ENCODE results near the gene TMEM203.
"Not testable (repeated sequence)": the region's sequence is repeated elsewhere in the genome, so short reads cannot be mapped to it uniquely, and the experiment has no call there.

The TMEM203 gene

DNA sequence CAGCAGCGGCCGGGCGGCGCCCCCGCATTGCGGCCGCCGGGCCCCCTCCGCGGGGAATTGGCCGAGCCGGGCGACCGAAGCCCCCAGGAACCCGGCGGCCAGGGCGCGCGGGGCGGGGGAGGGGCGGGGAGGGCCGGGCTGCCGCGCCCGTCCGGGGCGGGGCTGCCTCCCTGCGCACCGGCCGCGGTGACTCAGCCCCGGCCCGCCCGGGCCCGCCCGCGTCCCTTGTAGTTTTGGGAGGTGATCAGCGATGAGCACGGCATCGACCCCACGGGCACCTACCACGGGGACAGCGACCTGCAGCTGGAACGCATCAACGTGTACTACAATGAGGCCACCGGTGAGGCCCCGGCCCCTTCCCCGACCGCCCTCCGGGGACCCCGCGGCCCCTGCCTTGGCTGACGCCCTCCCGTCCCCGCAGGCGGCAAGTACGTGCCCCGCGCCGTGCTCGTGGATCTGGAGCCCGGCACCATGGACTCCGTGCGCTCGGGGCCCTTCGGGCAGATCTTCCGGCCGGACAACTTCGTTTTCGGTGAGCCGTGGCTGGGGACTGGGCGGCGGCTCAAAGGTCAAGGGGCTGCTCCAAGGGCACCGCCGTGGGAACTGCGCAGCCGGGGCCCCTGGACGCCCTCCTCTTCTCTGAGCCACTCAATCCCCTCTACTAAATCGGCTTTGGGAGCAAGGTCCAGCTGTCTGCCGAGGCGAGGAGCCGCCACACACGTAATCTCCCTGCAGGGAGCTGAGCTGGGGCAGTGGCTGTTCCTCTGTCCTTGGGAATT is 36.2 kb upstream of the TMEM203 start:
- DNase-seq, result peak; percentile 70 to 78

DNA sequence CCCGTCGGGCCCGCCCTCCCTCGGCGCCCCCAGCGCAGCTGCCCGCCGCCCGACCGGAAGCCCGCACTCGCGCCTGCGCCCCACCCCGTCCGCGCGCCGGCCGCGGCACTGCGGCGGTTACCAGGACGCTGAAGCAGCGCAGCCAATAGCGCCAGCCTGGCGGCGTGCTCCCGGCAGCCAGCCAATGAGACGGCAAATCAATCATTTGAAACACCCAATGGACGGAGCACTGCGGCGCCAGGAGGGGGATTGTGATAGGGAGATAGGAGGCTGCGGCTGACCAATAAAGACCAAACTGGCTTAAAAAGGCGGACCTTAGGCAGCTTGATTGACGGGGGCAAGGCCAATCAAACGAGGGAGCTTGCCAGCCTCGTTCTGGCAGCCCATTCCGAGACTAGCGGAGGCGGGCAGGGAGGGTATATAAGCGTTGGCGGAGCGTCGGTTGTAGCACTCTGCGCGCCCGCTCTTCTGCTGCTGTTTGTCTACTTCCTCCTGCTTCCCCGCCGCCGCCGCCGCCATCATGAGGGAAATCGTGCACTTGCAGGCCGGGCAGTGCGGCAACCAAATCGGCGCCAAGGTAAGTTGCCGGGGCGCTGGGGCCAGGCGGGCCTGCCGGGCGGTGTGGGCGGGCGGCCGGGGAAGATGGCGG is 35.5 kb upstream of the TMEM203 start, which contains the start of gene TUBB4B:
TSS of gene TUBB4B (plus strand) at position 447 of the 649 bp plus-strand sequence. CDS start at position 521, 74 bp downstream.
- DNase-seq, result peak; percentile 97

DNA sequence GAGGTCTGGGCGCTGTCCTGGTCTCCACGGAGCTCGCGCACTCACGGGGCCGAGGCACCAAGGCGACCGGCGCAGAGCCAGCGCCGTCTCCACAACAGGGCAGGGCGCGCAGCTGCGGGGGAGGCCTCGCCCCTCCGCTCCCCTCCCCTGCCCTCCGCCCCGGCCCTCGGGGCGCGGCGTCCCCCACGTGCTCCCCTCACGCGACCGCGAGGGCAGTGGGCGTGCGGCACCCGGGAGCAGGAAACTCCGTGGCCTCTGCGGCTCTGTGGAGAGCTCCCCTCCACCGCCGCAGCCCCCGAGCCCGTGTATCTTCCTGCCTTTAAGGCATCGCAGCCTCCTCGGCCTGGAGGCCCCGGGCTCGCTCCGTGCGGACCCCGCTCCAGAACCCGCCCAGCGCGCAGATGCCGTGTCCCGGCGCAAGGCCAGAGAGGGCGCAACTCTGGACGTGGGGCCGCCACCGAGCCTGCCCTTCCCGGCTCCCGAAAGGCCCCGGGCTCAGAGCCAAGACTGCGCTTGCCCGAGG is 34.9 kb upstream of the TMEM203 start:
- DNase-seq, result no peak

DNA sequence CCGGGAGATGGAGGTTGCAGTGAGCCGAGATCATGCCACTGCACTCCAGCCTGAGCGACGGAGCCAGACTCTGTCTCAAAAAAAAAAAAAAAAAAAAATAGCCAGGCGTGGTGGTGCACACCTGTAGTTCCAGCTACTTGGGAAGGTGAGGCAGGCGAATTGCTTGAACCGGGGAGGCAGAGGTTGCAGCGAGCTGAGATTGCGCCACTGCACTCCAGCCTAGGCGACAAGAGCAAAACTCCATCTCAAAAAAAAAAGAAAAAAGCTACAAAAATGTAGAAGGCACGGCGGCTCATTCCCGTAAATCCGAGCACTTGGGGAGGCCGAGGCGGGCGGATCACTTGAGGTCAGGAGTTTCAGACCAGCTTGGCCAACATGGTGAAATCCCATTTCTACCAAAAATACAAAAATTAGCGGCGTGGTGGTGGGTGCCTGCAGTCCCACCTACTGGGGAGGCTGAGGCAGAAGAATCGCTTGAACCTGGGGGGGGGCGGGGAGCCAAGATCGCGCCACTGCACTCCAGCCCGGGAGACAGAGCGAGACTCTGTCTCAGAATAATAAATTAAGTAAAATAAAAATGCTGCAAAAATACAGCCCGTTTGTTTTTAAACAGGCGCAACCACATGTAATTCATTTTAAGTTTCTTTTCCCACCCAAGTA is 34.2 kb upstream of the TMEM203 start:
- DNase-seq, result not testable (repeated sequence)

DNA sequence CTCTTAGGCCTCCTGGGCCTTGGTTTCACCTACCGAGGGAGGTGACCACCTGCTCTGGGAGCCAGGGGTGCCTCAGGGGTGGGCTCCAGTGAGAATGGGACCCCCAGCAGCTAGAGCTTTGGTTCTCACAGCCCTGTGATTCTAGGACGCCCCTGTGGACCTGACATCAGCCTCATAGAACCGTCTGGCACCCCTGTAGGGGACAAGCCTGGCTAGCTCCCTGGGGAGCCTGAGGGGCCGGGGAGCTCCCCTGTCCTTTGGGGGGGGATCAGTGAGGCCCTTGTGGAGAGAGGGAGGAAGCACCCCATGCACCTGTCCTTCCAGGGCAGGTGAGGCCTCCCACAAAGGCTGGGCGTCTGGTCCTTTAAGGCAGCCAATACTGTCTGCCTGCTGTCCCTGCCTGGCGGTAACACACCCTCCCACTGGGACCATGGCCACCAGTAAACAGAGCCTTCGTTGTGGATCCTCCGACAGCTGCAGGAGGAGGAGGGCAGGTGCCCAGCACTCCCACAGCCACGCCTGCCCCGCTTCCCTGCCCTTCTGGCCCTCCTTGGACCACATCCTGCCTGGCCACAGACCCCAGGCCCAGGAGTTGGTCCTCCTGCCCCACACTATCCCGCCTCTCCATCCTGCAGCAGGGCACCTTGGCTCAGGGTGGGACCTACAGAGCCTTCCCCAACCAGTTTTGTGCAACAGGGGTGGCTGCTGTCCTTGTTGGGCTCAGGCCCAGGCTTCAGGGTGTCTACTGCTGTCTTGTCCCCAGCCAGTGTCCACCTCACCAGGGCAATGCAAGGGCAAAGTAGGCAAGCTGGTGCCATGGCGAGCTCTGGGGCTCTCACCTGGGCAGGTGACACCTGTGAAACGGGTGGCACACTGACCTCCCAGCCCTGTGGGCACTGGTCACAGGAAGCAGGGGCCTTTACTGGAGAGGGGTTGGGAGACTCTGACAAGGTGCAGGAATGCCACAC is 32.6 kb upstream of the TMEM203 start:
- no peak for DNase-seq

DNA sequence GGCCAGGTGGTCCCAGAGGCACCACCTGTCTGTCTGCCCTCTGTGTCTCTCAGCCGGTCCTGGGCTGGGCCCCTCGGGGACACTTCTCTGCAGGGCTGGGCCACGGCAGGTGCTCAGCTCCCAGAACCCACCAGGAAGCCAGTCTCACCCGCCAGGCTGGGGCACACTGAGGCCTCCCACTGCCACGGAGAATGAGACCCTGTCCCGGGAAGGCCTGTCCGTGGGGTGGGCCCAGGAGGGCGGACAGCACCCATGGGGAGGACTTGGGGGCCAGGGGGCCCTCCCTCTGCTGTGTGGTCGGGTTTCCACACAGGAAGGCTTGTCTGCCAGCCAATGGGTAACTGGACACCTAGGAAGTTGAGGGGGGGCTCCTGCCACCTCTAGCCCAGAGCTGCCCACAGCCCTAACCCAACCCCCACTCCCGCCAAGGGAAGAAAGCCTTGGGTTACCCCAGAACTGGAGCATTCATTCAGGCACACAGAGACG is 31.5 kb upstream of the TMEM203 start:
- DNase-seq, result no peak

DNA sequence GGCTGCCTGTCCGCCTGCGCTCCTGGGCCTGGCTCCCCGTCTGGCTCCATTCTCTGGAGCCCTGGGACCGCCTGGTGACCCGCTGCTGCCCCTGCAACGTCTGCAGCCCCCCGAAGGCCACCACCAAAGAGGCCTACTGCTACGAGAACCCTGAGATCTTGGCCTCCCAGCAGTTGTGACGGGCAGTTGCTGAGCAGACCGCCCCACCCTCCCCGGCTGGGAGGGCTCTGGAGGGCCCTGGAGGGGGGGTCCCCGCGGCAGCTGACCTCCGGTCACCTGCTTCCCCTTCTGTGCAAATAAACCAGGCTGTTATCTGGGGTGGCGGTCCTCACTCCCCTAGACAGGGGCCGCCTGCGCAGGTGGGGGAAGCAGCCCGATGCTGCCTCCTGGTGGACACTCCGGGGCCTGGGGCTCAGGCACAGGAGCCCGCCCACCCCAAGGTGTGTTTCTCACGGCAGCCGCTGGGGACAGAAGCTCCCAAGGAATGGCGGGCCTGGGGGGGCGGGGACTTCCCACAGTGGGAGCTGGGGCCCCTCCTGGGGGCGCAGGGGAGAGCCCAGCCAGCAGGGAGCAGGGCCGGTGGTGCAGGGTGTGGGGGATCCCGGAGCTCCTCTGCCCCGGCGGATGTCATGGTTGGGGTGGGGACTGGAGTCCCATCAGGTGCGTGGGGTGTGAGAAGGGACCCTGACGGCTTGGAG is 30.9 kb upstream of the TMEM203 start:
- peak; percentile 95 for DNase-seq

DNA sequence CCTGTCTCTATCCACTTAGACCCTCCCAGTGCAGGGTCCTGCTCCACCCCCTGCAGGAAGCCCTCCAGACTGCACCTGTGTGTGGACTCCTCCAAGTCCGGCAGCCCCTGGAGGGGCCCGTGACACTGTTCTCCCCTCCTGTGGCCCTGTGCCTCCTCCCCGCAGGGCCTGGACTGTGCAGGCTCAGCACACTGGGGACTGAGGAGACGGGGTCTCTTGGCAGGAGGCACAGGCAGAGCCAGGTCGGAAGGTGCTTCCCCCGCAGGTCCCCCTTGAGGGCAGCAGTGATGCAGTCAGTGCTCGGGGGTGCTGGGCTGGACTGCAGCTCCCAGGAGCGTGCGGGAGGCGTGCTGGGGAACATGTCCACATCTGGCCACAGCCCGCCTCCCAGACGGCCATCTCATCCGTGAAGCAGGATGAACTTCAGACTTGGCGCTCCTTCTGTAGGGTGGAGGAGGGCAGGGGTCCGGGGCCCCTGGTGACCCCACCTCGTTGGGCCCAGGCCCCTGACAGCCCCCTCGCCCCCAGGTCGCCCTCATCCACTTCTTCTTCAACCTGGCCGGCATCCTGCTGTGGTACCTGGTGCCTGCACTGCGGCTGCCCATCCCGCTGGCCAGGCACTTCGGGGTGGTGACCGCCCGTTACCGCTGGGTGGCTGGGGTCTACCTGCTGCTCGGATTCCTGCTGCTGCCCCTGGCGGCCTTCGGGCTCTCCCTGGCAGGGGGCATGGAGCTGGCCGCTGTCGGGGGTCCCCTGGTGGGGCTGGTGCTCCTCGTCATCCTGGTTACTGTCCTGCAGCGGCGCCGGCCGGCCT is 30.2 kb upstream of the TMEM203 start:
- DNase-seq, result no peak

DNA sequence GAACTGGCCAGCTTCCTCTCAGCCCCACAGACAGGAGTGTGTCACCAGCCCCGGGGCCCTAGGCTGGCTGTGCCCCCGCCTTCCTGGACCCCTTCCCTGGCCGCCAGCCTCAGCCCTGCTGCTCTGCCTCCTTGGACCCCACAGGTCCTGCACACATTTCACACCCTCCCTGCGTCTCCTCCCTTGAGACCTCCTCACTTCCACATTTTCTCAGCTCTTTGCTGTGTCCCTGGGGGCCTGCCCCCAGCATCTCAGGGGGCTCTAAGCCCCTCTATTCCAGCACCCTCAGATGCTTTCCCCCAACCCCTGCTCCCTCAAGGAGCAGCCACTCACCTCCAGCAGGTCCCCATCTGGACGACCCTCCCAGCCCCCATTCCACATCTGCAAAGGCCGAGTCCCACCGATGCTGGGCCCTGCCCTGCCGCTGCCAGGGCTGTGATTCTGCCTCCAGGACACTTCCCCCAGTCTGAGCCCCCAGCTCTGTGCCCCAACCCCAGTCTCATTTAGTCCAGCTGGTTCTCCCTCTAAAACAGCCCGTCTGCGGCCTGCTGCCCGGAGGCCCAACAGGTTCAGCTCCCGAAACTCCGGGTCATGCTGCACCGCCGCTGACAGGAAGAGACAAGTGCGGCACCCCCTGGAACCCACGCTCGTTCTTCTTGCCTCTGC is 29.4 kb upstream of the TMEM203 start:
- no peak for DNase-seq

DNA sequence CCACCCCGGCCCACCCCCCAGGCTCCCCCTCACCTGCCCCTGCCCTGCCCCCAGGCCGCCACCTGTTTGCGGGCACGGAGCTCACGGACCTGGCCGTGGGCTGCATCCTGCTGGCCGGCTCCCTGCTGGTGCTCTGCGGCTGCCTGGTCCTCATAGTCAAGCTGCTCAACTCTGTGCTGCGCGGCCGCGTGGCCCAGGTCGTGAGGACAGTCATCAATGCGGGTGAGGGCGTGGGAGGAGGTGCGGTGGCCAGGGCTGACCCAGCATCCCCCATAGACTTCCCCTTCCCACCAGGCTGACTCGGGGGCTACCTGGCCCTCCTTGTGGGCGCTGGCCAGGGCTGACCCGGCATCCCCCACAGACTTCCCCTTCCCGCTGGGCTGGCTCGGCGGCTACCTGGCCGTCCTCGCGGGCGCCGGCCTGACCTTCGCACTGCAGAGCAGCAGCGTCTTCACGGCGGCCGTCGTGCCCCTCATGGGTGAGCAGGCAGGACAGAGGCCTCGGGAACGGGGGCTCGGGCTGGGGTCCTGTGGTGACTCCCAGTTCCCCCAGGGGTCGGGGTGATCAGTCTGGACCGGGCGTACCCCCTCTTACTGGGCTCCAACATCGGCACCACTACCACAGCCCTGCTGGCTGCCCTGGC is 28.7 kb upstream of the TMEM203 start:
- no peak for DNase-seq

DNA sequence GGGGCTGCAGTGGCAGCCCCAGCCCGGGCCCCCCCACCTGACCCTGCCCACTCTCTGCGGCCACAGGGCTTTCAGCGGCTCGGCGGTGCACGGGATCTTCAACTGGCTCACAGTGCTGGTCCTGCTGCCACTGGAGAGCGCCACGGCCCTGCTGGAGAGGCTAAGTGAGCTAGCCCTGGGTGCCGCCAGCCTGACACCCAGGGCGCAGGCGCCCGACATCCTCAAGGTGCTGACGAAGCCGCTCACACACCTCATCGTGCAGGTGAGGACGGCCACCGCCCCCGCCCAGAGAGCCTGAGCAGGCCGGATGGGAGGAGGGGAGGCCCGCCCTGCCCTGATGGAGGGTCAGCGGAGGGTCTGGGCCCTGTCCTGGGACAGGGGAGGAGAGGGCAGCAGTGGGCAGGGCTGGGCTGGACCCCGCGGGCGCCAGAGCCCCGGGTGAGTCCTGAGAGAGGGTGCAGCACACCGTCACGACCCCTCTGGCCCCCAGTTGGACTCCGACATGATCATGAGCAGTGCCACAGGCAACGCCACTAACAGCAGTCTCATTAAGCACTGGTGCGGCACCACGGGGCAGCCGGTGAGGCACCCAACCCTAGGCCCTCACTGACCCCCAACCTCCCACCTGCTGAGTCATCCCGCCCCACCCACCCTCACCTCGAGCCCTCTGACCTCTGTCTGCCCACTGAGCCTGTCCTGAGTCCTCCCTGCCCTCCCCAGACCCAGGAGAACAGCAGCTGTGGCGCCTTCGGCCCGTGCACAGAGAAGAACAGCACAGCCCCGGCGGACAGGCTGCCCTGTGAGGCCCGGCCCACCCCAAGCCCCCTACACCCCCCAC is 27.9 kb upstream of the TMEM203 start:
- no peak for DNase-seq

DNA sequence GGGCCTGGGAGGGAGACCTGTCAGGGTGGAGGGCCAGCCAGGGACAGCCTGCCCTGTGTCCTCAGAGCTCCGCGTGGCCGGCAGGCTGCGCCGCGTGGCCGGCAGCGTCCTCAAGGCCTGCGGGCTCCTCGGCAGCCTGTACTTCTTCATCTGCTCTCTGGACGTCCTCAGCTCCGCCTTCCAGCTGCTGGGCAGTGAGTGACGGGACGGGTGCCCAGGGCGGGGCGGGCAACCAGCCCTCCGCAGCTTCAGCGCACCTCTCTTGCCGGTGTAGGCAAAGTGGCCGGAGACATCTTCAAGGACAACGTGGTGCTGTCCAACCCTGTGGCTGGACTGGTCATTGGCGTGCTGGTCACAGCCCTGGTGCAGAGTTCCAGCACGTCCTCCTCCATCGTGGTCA is 27.1 kb upstream of the TMEM203 start:
- no peak for DNase-seq

DNA sequence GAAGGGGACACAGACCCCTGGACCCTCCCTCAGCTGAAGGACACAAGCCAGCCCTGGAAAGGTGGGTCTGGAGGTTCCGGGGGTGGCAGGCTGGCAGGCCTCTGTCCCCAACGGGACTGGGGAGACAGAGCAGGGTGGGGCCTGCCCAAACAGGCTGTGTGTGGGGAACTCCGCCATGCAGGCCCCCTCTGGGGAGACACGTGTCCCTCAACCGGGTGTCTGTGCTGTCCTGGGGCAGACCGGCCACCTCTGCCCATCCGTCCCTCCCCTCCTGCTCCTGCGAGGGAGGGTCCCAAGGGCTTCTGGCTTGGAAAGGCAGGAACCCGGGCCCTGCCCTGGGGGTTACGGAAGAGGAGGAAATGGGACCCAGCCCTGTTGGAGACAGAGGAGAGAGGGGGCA is 26.7 kb upstream of the TMEM203 start:
- DNase-seq, result no peak

DNA sequence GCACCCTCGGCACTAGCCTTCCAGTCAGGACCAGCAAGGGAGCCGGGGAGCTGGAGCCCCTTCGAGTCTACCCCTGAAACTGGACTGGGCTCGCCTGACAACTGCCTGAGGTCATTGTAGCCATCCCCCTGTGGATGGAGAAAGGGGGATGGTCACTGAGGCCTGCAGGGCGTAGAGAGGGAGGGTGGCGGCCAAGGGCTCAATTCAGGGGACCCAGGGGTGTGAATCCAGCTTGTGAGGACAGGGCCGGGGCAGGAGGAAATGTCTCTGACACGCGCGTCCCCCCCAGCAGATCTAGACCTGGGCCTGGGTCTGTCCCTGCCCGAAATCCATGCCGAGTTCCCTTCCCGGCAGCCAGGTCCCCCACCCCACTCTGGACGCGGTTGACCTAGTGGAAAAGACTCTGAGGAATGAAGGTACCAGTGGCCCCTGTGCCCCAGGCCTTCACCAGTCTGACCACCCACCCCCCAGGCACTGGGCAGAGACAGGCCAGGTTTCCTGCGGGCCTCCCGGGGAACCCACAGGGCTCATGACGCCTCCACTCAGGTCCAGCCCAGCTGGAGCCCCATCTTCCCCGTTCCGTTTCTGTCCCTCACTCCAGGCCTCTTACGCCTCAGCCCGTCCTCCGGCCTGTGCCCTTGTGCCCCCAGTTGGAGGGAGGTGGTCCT is 26.1 kb upstream of the TMEM203 start:
- DNase-seq, result no peak

DNA sequence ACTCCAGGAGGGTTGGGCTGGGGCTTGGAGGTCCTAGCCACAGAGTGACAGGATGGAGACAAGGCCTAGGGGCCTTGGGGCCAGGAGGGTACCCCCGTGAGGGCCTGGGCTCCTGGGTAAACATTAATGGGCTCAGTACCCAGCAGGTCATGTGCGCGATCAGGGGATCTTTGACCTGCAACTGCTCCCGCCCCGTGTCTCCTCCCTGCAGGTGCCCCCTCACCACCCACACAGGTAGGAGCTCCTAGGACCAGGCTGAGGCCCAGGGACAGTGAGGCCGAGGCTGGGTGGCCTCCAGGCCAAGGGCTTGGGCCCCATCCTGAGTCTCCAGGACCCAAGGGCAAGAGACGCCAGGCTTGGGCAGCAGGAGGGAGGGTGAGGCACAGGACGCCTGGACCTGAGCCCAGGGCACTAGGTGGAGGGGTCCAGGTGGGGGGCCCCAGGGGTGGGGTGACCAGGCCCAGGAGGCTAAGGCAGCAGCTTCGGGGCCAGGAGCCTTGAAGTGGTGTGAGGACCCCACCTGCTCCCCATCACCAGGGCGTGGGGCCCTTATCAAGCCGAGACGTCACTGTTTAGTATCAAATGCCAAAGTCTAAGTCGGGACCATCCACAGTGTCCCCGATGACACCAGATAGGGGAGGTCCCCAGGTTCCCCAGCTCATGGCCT is 25.4 kb upstream of the TMEM203 start, which contains the start of gene SLC34A3:
TSS of gene SLC34A3 (plus strand) at position 197 of the 667 bp plus-strand sequence. CDS start 802 bp downstream, outside the sequence.
- DNase-seq, result no peak

DNA sequence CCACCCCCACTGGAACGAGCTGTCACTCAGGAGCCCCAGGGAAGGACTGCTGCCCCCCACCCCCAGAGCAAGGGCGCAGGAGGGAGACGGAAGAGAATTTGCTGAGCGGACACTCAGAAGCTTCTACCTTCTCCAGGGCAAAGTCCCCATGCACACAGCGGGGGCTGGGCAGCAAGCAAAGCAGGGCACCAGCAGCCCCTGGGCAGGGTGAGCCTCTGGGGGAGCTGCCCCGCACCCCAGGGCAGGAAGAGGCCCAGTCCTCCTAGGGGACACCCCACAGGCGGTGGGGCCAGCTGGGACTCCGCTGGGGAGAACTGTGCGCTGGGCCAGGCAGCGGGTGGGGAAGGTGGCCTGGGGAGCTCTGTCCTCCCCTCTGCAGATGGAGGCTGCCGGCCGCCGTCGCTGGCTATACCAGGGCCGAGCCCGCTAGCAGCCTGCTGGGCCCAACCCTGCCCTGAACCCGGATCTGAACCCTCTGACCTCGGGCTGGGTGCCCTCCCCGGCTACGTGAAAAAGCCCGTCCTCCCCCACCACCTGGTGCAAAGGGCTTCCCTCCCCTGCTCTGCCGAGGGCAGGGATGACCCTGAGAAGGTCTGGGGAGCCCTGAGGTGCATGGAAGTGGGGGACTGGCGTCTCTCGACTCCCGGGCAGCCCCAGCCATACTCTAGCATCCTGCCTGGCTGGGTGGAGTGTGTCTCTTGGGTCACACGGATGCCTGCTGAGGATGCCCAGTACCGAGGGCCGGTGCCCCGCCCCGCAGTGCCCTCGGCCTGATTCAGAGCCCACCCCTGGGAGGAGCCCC is 24.7 kb upstream of the TMEM203 start:
- DNase-seq, result no peak

Data from activated T-cell treated with anti-CD3 and anti-CD28 coated beads, Interleukin-2, amount 50 U/mL, for 48 hours (primary cell).